KOPT-K1 (cell line): Measurements from ENCODE around the gene RXFP2.

Experiments used
- H3K27ac ChIP-seq: fragments of 200-600 bp; sonication (generic); 2 replicates; pipeline ENCODE4 v1.5.1; 2016; ENCODE audit warnings: antibody characterized with exemption, mild to moderate bottlenecking, low read depth, low read length; ENCODE audit not compliant: poor library complexity, severe bottlenecking
- H3K36me3 ChIP-seq: fragments of 200-600 bp; sonication (generic); 2 replicates; pipeline ENCODE4 v1.5.1; 2017; ENCODE audit warnings: antibody characterized with exemption, mild to moderate bottlenecking, low read length, moderate library complexity; ENCODE audit not compliant: insufficient read depth
- H3K9me3 ChIP-seq: fragments of 200-600 bp; sonication (generic); 2 replicates; pipeline ENCODE4 v1.5.1; 2017; ENCODE audit warnings: antibody characterized with exemption, low read length, mild to moderate bottlenecking; ENCODE audit not compliant: insufficient read depth, poor library complexity, severe bottlenecking

RXFP2 gene

DNA sequence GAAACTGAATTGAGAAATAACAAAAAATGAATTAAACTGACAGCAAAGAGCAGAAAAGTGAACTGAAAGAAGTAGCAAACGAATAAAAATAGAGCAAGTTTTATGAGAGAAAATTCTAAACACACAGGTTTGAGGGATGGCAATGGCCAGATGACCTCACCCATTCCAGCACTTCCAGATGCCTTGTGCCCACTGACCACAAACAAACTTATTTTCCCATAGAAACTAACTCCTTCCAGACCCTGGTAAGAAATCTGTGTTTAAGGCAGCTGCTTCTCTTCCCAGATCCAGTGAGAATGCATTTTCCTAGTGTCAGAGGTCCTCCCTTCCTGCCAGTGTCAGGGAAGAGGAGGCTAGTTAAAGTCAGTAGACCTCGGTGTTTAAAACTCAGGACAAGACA is 51.7 kb downstream of the RXFP2 start:
- Histone ChIP-seq H3K9me3 (no peaks in the 10 kb centered on the region), H3K27ac (no peak overlapping the region), H3K36me3 (no peaks in the 10 kb centered on the region)

DNA sequence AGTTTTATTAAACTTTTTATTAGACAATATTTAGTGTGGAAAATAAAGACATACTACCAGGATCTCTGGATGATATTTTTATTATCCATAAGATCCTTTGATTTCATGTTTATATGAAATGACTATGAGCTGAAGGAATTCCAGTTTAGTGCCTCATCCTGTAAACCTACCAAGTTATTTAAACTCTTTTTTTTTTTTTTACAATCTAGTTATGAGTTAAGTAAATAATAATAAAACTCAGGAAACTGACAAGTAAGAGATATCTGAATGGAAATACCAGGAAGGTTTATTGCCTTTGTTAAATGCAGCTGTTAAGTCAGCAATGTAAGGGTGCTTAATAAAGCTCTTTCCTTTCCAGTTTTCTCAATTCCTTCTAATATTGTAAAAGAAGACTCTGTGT is 53.9 kb downstream of the RXFP2 start:
- H3K27ac ChIP-seq, result no peak overlapping the region
- no peaks in the 10 kb centered on the region for H3K9me3 ChIP-seq
- no peaks in the 10 kb centered on the region for H3K36me3 ChIP-seq

DNA sequence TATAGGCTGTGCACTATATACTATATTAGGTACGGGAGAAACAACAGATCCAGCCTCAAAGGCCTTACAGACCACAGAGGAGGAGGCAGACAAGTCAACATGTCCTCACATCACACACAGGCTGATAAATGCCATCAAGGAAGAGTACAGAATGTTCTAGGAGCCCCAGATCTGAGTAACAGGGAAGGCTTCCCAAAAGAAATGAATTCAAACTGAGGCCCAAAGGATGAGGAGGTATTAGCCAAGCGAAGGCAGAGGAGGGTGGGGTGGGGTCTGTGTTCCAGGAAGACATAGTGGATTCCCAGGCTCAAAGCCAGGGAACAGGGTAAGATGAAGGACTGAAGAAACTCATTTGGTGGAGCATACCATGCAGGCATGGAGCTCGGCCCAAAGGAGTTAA is 55.1 kb downstream of the RXFP2 start:
- H3K36me3 ChIP-seq, result no peaks in the 10 kb centered on the region
- no peak overlapping the region for H3K27ac ChIP-seq
- no peaks in the 10 kb centered on the region for H3K9me3 ChIP-seq

DNA sequence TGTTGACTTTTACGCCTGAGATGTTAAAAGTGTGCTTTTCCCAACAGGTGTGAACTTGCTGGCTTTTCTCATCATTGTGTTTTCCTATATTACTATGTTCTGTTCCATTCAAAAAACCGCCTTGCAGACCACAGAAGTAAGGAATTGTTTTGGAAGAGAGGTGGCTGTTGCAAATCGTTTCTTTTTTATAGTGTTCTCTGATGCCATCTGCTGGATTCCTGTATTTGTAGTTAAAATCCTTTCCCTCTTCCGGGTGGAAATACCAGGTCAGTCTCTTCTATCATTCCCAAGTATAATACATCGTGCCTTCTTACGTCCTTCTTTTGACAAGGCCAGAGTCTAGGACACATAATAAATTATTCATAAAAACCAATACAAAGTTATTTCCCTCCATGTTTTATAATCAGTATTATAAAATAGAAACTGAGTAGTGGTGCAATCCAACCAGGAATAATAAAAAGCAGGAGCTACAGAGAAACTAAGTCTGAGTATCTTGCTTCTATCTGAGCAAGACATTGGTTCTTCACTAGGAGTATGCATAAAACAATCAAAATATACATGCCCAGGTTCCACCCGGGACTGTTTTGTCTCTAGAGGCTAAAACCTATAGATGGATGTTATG is 57.9 kb downstream of the RXFP2 start:
- Histone ChIP-seq H3K36me3 (no peaks in the 10 kb centered on the region), H3K9me3 (no peaks in the 10 kb centered on the region), H3K27ac (no peak overlapping the region)

DNA sequence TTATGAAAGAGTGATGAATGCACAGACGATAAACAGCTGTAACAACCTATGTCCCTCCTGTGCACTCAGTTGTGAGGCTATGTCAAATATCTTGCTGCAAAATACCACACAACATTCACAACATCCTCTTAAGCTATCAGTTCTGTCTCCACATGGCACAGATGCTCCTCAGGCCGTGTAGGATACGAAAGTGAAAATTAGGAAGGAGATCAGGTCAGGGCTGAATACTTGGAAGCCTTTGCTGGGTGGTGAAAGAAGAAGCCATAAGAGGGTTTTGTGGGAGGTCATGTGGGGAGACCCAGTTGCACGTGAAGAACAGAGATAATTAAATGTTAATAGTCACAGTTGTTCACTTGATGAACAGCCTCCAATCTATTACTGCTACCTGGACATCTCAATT is 58.9 kb downstream of the RXFP2 start:
- Histone ChIP-seq H3K9me3 (no peaks in the 10 kb centered on the region), H3K27ac (no peak overlapping the region), H3K36me3 (no peaks in the 10 kb centered on the region)

DNA sequence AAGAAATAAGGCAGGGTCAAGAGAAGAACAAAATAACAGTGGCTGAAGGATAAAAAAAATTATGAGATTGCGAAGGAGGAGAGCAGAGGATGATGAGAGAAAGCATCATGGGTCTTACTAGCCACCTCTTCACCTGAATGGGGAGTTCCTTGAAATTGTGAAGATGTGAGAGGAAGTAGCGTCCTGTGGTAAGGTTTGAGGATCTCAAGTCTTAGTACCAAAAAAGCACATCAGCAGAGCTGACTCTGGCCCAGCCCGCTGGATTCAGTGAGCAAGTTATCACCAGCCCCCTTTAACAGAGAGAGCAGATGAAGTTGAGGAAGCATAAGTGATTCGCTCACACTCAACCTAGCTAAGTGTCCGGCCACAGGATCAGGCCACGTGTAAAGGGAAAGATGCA is 61.8 kb downstream of the RXFP2 start:
- Histone ChIP-seq H3K27ac (no peak overlapping the region), H3K36me3 (no peaks in the 10 kb centered on the region), H3K9me3 (no peaks in the 10 kb centered on the region)

DNA sequence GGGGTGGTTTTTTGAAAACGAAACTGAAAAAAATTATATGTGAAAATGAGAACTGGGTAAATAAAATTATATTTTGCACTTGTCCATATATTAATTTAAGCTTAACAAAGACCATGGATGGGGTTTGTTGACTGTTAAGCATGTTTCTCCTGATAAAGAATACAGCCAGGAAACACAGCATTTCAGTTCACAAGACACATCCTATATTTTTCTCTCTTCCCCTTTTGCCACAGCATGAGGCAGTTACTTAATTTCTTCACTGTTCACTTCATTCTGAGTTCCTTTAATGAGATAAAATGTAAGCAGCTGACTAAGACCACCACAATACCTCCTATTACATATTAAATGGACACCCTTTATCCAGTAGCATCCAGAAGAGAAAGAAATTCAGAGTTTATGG is 64.0 kb downstream of the RXFP2 start:
- Histone ChIP-seq H3K9me3 (no peaks in the 10 kb centered on the region), H3K27ac (no peak overlapping the region), H3K36me3 (no peaks in the 10 kb centered on the region)

DNA sequence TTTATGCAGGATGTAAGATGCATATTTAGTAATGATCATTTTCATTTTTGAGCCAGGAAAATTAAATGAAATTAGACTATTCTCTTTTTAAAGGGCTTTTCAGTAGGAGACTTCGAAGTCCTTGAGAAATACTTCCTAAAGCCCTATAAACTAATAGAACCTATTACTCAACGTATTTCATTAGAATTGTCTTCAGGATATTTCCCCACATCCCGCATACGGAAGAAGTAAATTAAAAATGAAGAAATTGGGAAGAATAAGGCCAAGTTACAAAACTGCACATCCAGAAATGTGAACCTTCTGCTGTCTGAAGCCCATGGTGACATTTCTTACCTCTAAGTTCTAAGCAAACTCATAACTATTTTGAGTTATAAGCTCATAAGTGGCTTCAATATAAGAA is 66.5 kb downstream of the RXFP2 start:
- Histone ChIP-seq H3K27ac (no peak overlapping the region), H3K36me3 (no peaks in the 10 kb centered on the region), H3K9me3 (no peaks in the 10 kb centered on the region)

DNA sequence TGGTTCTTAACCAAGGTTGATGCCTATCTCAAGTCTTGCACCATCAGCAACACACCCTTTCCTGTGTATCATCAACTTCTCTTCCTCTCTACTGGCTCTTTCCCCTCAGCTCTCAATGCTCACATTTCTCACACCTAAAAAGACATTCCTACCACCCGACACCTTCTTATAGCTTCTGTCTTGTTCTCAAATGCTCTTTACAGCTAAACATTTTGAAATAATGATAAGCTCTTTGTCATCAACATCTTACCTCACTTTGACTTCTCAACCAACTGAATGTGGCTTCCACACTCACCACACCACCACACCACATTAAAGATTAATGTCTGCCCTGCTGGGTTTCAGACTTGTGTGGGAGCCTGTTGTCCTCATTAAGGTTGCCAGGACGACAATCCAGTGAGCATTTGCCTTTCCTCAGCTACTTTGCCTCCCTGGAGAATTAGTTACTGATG is 67.8 kb downstream of the RXFP2 start:
- H3K27ac ChIP-seq, result no peak overlapping the region
- H3K9me3 ChIP-seq, result no peaks in the 10 kb centered on the region
- H3K36me3 ChIP-seq, result no peaks in the 10 kb centered on the region

DNA sequence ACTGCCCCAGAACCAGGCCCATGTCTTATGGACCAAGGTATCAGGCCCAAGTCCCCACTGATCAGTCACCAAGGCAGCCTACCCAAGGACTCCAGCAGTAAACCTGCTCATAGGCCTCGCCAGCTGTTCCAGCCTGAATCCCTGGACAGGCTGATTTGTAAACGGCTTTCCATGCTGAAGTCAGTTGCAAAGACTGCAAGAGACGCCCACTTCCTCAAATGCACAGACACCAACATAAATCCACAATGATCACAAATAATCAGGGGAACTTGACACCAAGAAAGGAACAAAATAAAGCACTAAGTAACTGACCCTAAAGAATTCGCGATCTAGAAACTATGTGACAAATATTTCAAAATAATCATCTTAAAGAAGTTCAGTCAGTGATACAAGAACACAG is 75.2 kb downstream of the RXFP2 start:
- H3K27ac ChIP-seq, result no peak overlapping the region
- H3K36me3 ChIP-seq, result no peaks in the 10 kb centered on the region

DNA sequence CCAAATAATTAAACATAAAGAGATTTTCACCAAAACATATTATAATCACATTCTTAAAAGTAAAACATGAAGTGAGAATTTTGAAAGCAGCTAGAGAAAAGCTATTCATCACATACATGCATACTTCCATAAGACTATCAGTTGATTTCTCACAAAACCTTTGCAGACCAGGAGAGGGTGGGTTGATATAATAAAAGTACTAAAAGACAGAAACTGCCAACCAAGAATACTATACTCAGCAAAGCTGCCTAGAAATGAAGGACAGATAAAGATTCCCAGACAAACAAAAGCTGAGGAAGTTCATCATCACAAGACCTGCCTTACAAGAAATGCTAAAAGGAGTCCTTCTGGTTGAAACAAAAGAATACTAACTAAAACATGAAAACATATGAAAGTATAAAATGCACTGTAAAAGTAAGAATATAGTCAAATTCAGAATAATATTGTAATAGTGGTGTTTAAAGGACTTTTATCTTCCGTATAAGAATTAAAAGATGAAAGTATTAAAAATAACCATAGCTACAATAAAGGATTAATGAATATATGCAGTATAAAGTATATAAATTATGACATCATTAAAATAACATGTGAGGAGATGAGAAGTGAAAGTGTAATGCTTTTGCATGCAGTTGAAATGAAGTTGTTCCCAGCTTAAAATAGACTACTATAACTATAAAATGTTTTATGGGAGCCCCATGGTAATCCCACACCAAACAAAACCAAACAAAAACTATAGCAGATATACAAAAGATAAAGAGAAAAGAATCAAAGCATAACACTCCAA is 76.2 kb downstream of the RXFP2 start:
- Histone ChIP-seq H3K36me3 (no peaks in the 10 kb centered on the region), H3K9me3 (peaks cover 7% of the 10 kb centered on the region), H3K27ac (no peak overlapping the region)

More for the DNA sequence above, 75.2 kb downstream of the RXFP2 start:
- peaks cover 7% of the 10 kb centered on the region for H3K9me3 ChIP-seq

DNA sequence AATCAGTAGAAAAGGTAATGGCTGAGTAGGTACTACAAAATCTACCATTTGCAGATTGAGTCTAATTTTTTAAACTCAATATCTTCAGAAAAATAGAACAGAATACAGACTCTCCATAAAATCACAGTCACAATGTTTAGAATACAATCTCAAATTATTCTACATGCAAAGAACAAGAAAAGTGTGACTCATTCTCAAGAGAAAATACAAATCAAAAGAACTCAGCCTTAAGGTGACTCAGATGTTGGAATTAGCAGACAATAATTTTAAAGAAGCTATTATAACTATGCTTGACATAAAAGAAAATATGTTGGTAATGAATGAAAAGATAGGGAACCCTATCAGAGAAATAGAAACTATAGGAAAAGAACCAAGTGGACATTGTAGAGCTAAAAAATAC is 78.9 kb downstream of the RXFP2 start:
- no peaks in the 10 kb centered on the region for H3K36me3 ChIP-seq
- peaks cover 7% of the 10 kb centered on the region for H3K9me3 ChIP-seq
- no peak overlapping the region for H3K27ac ChIP-seq

DNA sequence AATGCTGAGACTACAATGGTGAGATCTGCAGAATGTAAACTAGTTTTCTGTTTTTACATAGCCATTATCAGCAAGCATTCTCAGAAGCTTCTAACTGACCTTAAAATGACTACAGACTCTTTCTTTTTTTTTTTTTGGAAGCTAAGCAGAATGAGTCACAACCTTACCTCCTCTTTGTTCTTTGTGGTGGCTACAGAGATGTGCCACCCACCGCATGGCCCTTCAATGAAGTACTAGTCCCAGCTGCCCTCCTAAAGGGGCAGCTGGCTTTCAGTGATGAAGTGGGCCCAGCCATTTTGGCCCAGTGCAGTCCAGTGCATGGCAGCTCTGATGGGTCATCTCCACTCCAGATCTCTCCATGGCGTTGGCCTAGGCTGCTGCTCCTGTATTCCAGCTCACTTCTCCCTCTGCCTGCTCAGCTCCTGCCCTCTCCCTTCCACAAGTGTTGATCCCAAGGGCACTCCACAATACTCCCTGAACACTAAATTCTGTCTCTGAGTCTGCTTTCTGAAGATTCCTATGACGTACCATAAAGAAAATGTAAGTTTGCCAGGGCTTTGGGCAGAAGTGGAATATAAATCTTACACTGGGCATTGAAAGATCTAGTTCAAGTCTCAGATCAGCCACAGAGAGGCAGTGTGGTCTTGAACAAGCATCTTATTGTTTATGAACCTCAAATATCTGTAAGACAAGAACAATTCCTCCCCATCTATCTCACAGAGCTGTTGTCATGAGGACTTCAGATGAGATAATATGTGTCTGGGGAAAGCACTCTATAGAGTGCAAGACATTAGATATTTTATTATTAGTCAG is 85.6 kb downstream of the RXFP2 start:
- H3K36me3 ChIP-seq, result no peaks in the 10 kb centered on the region
- no peak overlapping the region for H3K27ac ChIP-seq
- H3K9me3 ChIP-seq, result no peaks in the 10 kb centered on the region

DNA sequence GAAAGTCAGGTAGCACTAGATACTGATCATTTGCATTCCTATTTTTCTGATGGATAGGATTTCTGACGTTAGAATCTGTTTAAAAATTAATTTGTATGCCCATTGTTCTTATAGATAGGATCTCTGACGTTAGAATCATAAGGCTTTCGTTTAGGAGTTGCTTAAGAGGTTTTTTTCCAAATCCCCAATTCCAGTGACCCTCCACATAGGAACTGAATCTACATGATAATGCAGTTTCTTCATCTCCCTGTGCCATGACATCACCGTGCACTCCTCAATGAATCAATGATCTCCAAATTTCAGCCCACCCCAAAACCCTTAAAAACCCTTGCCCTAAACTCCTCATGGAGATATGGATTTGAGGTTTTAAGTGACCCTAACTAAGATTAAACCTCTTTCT is 87.2 kb downstream of the RXFP2 start:
- Histone ChIP-seq H3K36me3 (no peaks in the 10 kb centered on the region), H3K9me3 (no peaks in the 10 kb centered on the region), H3K27ac (no peak overlapping the region)

DNA sequence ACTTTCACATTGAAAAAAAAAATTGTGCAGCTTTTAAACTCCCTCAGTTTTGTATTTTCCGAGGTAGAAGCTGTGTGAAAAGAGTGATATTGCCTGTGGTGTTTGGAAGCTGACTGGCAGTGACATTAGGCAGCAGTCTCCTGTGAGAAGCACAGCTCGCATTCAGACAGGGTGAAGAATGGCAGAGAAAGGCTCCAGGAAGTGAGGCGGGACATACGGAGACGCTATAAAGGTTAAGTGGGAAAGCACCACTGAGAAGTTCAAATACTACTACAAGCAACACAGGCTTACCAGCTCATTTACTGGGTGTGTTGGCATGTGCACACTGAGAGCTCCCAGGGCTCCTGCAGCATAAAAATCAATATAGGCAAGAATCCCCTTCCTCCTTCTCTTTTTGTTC is 88.4 kb downstream of the RXFP2 start:
- no peaks in the 10 kb centered on the region for H3K9me3 ChIP-seq
- H3K27ac ChIP-seq, result no peak overlapping the region
- no peaks in the 10 kb centered on the region for H3K36me3 ChIP-seq
